Vagina (tissue), 2 donors: ENCODE data around the gene PBX1. TPM values are rescaled to one million over a fixed set of nuclear protein-coding genes. Genes with fewer than 3 reads are reported as not detected.

Experiments
- DNase-seq, 2 donors: peaks; one replicate each; pipeline ENCODE4 v3.0.0-alpha.2; 2017; ENCODE audit errors: extremely low spot score in 2 of 2
- H3K27ac ChIP-seq: fragments of 200-600 bp; sonication (generic); one replicate; pipeline ENCODE4 v1.5.1; 2019
- H3K27me3 ChIP-seq: fragments of 200-600 bp; sonication (generic); one replicate; pipeline ENCODE4 v1.5.1; 2019
- H3K36me3 ChIP-seq, 2 donors: fragments of 200-600 bp; sonication (generic); one replicate each; pipeline ENCODE4 v1.5.1; 2017 to 2019
- H3K4me1 ChIP-seq: fragments of 200-600 bp; sonication (generic); one replicate; pipeline ENCODE4 v1.5.1; 2019
- H3K4me3 ChIP-seq, 2 donors: fragments of 200-600 bp; sonication (generic); 1 replicate in 1 of 2; 2 replicates in 1 of 2; pipeline ENCODE4 v1.5.1; 2016 to 2019
- H3K9me3 ChIP-seq: fragments of 200-600 bp; sonication (generic); one replicate; pipeline ENCODE4 v1.5.1; 2019
- POLR2A ChIP-seq, 2 donors: fragments of 450-650 bp; IDR thresholded peaks; one replicate each; pipeline ENCODE4 v1.6.1; 2017; ENCODE audit warnings: antibody characterized with exemption in 2 of 2, mild to moderate bottlenecking in 2 of 2, moderate library complexity in 2 of 2
- POLR2AphosphoS5 ChIP-seq, 2 donors: sonication (generic); formaldehyde crosslinking; IDR thresholded peaks; one replicate each; pipeline ENCODE4 v1.9.0; 2017; ENCODE audit warnings: antibody characterized with exemption in 2 of 2, mild to moderate bottlenecking in 2 of 2, low read depth in 1 of 2; ENCODE audit not compliant: insufficient read depth in 1 of 2
- intact Hi-C: fragments of 100-400 bp; cut with DNase I; formaldehyde crosslinking; loops from one replicate; pipeline ENCODE4 v1.15.1; 2023
- total RNA-seq: library from RNA; depleted of rRNA; stranded (reverse); fragments of >200 nt; gene quantifications from one replicate; pipeline ENCODE4 v1.2.3, GENCODE V29; 2016
- TF ChIP-seq, protein P1 (sequence below), 3 experiments: fragments of 450-650 bp in 2 of 3; fragments of 200-600 bp in 1 of 3; sonication (generic) in 1 of 3; IDR thresholded peaks; one replicate each; pipeline ENCODE4 v1.5.1; 2017 to 2019; ENCODE audit warnings: antibody characterized with exemption in 3 of 3, mild to moderate bottlenecking in 2 of 3, moderate library complexity in 2 of 3

The PBX1 gene
- total RNA-seq, 1 donor from 2014 or later, result 69.0 TPM

DNA sequence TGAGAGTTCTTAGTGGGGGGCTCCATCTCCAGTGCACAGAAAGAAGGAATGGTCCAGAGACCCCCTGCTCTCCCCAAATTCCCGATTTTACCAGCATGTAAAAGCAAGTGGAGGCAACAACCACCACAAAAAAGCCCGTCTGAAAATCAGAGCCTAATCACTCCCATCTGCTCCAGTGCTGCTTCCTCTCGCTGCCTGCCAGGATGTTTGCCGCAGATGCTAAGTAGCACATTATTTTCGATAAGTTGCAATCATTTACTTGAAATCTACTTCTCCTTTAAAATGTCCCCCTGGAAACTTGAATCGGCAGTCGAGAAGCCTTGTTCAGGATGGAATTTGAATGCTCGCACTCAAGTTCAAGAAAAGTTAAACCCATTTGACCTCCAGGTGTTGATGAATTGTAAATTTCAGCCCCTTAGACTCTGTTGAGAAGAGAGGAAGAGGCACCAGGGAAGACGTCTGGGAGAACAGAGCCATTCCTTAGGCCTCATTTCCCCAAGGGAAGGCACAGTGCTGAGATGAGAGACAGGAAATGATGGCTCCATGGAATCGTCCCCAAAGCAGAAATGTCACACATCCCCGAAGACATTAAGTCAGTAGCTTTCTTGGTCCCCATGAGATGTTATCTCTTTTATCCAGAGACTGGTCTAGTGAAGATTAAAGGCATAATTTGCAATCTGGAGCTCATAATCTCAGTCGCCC, 221.3 kb downstream of the PBX1 start:
- intact Hi-C loops, result no loop called here
- TF ChIP-seq, protein P1, sequence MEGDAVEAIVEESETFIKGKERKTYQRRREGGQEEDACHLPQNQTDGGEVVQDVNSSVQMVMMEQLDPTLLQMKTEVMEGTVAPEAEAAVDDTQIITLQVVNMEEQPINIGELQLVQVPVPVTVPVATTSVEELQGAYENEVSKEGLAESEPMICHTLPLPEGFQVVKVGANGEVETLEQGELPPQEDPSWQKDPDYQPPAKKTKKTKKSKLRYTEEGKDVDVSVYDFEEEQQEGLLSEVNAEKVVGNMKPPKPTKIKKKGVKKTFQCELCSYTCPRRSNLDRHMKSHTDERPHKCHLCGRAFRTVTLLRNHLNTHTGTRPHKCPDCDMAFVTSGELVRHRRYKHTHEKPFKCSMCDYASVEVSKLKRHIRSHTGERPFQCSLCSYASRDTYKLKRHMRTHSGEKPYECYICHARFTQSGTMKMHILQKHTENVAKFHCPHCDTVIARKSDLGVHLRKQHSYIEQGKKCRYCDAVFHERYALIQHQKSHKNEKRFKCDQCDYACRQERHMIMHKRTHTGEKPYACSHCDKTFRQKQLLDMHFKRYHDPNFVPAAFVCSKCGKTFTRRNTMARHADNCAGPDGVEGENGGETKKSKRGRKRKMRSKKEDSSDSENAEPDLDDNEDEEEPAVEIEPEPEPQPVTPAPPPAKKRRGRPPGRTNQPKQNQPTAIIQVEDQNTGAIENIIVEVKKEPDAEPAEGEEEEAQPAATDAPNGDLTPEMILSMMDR (IDR thresholded peaks at IDR 0.05), result no peak
- no peak for TF ChIP-seq POLR2AphosphoS5 (IDR thresholded peaks at IDR 0.05; ENCODE audit: insufficient read depth in 1 of 2, low read depth in 1 of 2)
- no peak for TF ChIP-seq POLR2A (IDR thresholded peaks at IDR 0.05)
- Histone ChIP-seq H3K36me3 (no peaks in the 10 kb centered on the region), H3K27me3 (no peaks in the 10 kb centered on the region), H3K9me3 (no peaks in the 10 kb centered on the region), H3K27ac (peak overlapping the region; percentile 54), H3K4me1 (peaks cover 84% of the 10 kb centered on the region), H3K4me3 (no peak overlapping the region)
- no peak for DNase-seq

DNA sequence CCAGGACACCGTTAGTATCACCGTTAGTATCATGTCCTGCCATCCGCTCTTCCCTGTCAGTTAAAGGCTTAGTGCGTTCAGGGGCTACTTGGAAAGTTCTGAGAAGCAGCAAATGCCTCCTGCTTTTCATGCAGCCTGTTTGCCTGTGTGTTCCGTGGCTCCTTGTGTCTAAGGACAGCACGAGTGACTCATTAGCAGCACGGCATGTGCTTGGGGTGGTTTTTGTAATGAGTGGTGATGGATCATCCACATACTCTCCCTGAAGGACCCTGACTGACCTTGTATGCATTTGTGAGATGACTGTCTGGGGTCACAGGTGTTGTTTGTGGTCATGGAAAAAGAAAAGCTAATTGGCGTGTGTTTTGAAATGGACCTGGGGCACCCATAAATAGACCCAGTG, 221.9 kb downstream of the PBX1 start:
- no peak for TF ChIP-seq POLR2AphosphoS5 (IDR thresholded peaks at IDR 0.05; ENCODE audit: insufficient read depth in 1 of 2, low read depth in 1 of 2)
- no peak for TF ChIP-seq POLR2A (IDR thresholded peaks at IDR 0.05)
- TF ChIP-seq, protein P1 (IDR thresholded peaks at IDR 0.05), result no peak
- Histone ChIP-seq H3K9me3 (no peaks in the 10 kb centered on the region), H3K4me1 (peaks cover 85% of the 10 kb centered on the region), H3K36me3 (no peaks in the 10 kb centered on the region), H3K27me3 (no peaks in the 10 kb centered on the region), H3K4me3 (no peak overlapping the region), H3K27ac (peak overlapping the region; percentile 54)
- peak in 1 of 2 donors; percentile 88 for DNase-seq
- intact Hi-C loops, result no loop called here

DNA sequence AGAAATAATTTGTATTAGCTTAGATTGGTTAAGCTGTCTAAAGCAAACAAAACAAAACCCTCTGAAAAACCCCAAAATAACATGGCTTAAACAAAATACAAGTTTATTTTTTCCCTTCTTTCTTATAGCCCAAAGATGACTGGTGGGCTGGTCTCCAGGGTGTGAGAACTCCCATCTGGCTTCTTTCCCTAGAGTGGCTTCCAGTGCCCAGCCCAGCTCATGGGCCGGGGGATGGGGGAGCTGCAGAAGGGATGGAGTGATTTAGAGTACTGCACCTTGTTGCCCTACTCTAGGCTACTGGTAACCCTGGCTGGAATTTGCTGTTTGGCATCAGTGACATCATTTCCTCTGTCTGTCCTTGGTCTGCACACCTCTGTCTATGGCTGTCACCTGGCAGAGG, 223.0 kb downstream of the PBX1 start:
- H3K36me3 ChIP-seq, result no peaks in the 10 kb centered on the region
- no peaks in the 10 kb centered on the region for H3K27me3 ChIP-seq
- H3K4me1 ChIP-seq, result peaks cover 88% of the 10 kb centered on the region
- DNase-seq, result peak in 1 of 2 donors; percentile 85
- no peaks in the 10 kb centered on the region for H3K9me3 ChIP-seq
- intact Hi-C loops, result no loop called here
- H3K27ac ChIP-seq, result peak overlapping the region; percentile 54
- no peak overlapping the region for H3K4me3 ChIP-seq
- TF ChIP-seq POLR2A (IDR thresholded peaks at IDR 0.05), result no peak
- TF ChIP-seq, protein P1 (IDR thresholded peaks at IDR 0.05), result no peak

DNA sequence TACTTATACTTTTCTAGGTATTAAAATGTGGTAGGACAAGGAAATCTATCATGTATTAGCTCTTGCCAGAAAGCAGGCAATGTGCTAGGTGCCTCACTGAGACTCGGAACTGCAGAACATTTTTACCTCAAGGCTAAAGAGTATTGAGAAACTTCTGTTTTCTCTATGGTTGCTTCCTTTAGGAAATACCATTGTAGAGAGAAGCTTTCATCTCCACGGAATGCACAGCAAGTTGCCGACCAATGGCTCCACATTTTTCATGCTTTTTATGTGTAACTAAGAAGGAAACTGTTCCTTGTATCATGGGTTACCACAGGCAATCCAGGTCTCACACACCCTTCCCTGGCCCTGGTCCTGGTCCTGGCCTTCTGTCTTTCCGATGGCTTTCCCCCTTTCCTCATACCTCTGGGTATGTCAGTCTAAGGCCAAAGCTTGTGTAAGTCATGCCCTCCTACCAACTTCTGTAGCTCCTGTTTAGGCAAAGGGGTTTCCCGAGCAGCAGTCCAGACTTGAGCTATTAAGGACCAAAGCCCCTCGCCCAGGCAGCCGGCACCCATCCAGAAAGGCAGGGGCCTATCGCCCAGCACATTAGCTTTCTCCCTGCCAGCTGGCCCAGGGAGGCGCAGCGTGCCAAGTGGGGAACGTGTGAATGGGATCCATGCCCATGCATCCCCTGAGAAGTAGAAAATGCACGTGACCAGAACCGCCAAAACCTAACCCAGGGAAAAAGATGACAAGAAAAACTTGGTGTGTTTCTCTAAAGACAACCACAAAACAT, 225.0 kb downstream of the PBX1 start:
- intact Hi-C loops, result no loop called here
- TF ChIP-seq, protein P1 (IDR thresholded peaks at IDR 0.05), result no peak
- peak; percentile 36 to 49 for TF ChIP-seq POLR2AphosphoS5 (IDR thresholded peaks at IDR 0.05; ENCODE audit: insufficient read depth in 1 of 2, low read depth in 1 of 2)
- TF ChIP-seq POLR2A (IDR thresholded peaks at IDR 0.05), result no peak

DNA sequence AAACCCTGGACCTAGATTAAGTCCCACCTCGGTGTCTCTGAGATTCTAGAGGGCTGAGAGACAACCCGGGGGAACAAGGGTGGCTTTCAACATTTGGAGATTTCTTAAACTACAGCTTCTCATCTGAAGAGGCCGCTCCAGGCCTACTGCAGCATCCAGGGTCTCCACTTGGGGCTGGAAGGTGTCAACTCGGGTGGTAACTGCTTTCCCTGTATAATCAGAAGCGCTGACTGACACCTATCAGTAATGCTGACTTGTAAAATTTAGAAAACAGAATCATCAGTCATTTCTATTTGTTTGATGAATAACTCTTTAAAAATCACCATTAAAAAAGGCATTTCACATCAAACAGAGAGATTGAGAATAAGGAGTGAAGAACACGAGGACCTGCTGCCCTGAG, 226.0 kb downstream of the PBX1 start:
- Histone ChIP-seq H3K4me1 (peaks cover 93% of the 10 kb centered on the region), H3K27ac (peak overlapping the region; percentile 77), H3K36me3 (no peaks in the 10 kb centered on the region), H3K9me3 (no peaks in the 10 kb centered on the region), H3K4me3 (no peak overlapping the region), H3K27me3 (no peaks in the 10 kb centered on the region)
- intact Hi-C loops, result loop anchor here (5.0 kb wide), 1 partner anchor 223 kb away; no protein-coding TSS in a partner anchor
- TF ChIP-seq POLR2A (IDR thresholded peaks at IDR 0.05), result no peak
- no peak for TF ChIP-seq POLR2AphosphoS5 (IDR thresholded peaks at IDR 0.05; ENCODE audit: insufficient read depth in 1 of 2, low read depth in 1 of 2)
- TF ChIP-seq, protein P1 (IDR thresholded peaks at IDR 0.05), result no peak
- no peak for DNase-seq

More for the DNA sequence above, 225.0 kb downstream of the PBX1 start:
- Histone ChIP-seq H3K4me1 (peaks cover 92% of the 10 kb centered on the region), H3K9me3 (no peaks in the 10 kb centered on the region), H3K27ac (peak overlapping the region; percentile 77), H3K4me3 (no peak overlapping the region), H3K36me3 (no peaks in the 10 kb centered on the region), H3K27me3 (no peaks in the 10 kb centered on the region)
- peak in 1 of 2 donors; percentile 88 for DNase-seq
